Loucy (cell line): Measurements from ENCODE around the gene CBX4.

Experiments used
- H2AFZ ChIP-seq: fragments of 200-600 bp; sonication (generic); 2 replicates; pipeline ENCODE4 v1.6.0; 2016; ENCODE audit warnings: antibody characterized with exemption, mild to moderate bottlenecking, low read length, moderate library complexity
- H3F3A ChIP-seq: fragments of 200-600 bp; 2 replicates; pipeline ENCODE4 v1.6.0; 2016; ENCODE audit warnings: antibody characterized with exemption, low read depth, mild to moderate bottlenecking
- H3K27me3 ChIP-seq: fragments of 200-600 bp; sonication (generic); 2 replicates; pipeline ENCODE4 v1.6.1; 2014; ENCODE audit warnings: low read length, mild to moderate bottlenecking; ENCODE audit not compliant: insufficient read depth, poor library complexity, severe bottlenecking
- H3K36me3 ChIP-seq: fragments of 200-600 bp; sonication (generic); 2 replicates; pipeline ENCODE4 v1.6.1; 2016; ENCODE audit warnings: low read length; ENCODE audit not compliant: insufficient read depth
- H3K4me1 ChIP-seq: fragments of 200-600 bp; sonication (generic); 2 replicates; pipeline ENCODE4 v1.5.1; 2014; ENCODE audit warnings: low read length, mild to moderate bottlenecking; ENCODE audit not compliant: insufficient read depth, poor library complexity, severe bottlenecking
- H3K4me2 ChIP-seq: fragments of 200-600 bp; sonication (generic); 2 replicates; pipeline ENCODE4 v1.6.0; 2014; ENCODE audit warnings: antibody characterized with exemption, low read length, low read depth, mild to moderate bottlenecking; ENCODE audit not compliant: poor library complexity, severe bottlenecking
- H3K4me3 ChIP-seq: fragments of 200-600 bp; sonication (generic); 2 replicates; pipeline ENCODE4 v1.5.1; 2014; ENCODE audit warnings: low read length, mild to moderate bottlenecking, mixed read lengths; ENCODE audit not compliant: poor library complexity, severe bottlenecking
- H3K79me2 ChIP-seq: fragments of 200-600 bp; sonication (generic); 2 replicates; pipeline ENCODE4 v1.6.1; 2014; ENCODE audit warnings: low read length; ENCODE audit not compliant: insufficient read depth
- H3K9ac ChIP-seq: fragments of 200-600 bp; sonication (generic); 2 replicates; pipeline ENCODE4 v1.6.0; 2014; ENCODE audit warnings: mild to moderate bottlenecking, low read depth, low read length, moderate library complexity; ENCODE audit not compliant: poor library complexity, severe bottlenecking
- H3K9me2 ChIP-seq: fragments of 200-600 bp; sonication (generic); replicated peaks from 2 replicates; pipeline ENCODE4 v1.6.1; 2016; ENCODE audit warnings: low read depth, low read length, mixed read lengths
- H3K9me3 ChIP-seq: fragments of 200-600 bp; sonication (generic); 2 replicates; pipeline ENCODE4 v1.6.1; 2014; ENCODE audit warnings: mild to moderate bottlenecking, antibody characterized with exemption, low read length, low read depth; ENCODE audit not compliant: insufficient read depth
- H4K20me1 ChIP-seq: fragments of 200-600 bp; sonication (generic); 2 replicates; pipeline ENCODE4 v1.6.0; 2014; ENCODE audit warnings: antibody characterized with exemption, low read length, mild to moderate bottlenecking; ENCODE audit not compliant: insufficient read depth, poor library complexity, severe bottlenecking
- CTCF ChIP-seq: fragments of 200-600 bp; sonication (generic); conservative IDR thresholded peaks from 2 replicates; pipeline ENCODE4 v1.5.1; 2014; ENCODE audit warnings: mild to moderate bottlenecking, antibody characterized with exemption, low read length
- EZH2phosphoT487 ChIP-seq: fragments of 200-600 bp; IDR thresholded peaks from 2 replicates; pipeline ENCODE4 v1.6.1; 2018; ENCODE audit warnings: antibody characterized with exemption, mild to moderate bottlenecking, moderate library complexity, borderline replicate concordance

The CBX4 gene

GRCh38 chr17:79862771-79863440 is 23.7 kb upstream of the CBX4 start:
- Histone ChIP-seq H3K9me3 (no peaks in the 10 kb centered on the region), H3K27me3 (no peaks in the 10 kb centered on the region), H3K9me2 (no peaks in the 10 kb centered on the region), H3F3A (no peaks in the 10 kb centered on the region), H3K4me1 (no peaks in the 10 kb centered on the region), H3K79me2 (no peaks in the 10 kb centered on the region), H4K20me1 (no peaks in the 10 kb centered on the region), H2AFZ (no peak overlapping the region), H3K4me2 (no peak overlapping the region), H3K4me3 (no peak overlapping the region), H3K36me3 (no peaks in the 10 kb centered on the region), H3K9ac (no peak overlapping the region)
- no peak for TF ChIP-seq CTCF
- no peak for TF ChIP-seq EZH2phosphoT487

GRCh38 chr17:79862238-79862637 is 23.0 kb upstream of the CBX4 start:
- no peaks in the 10 kb centered on the region for H3K27me3 ChIP-seq
- TF ChIP-seq CTCF = no peak
- no peak for TF ChIP-seq EZH2phosphoT487
- no peaks in the 10 kb centered on the region for H3K36me3 ChIP-seq
- no peaks in the 10 kb centered on the region for H3K9me2 ChIP-seq
- no peaks in the 10 kb centered on the region for H4K20me1 ChIP-seq
- H3K4me1 ChIP-seq = no peaks in the 10 kb centered on the region
- no peak overlapping the region for H3K4me2 ChIP-seq
- no peaks in the 10 kb centered on the region for H3F3A ChIP-seq
- no peak overlapping the region for H3K9ac ChIP-seq
- H3K4me3 ChIP-seq = no peak overlapping the region
- H3K9me3 ChIP-seq = no peaks in the 10 kb centered on the region
- no peak overlapping the region; the same call in 1 of the 2 replicates for H2AFZ ChIP-seq
- no peaks in the 10 kb centered on the region for H3K79me2 ChIP-seq

GRCh38 chr17:79861413-79862216 is 22.4 kb upstream of the CBX4 start:
- Histone ChIP-seq H3K9me3 (no peaks in the 10 kb centered on the region), H3K9me2 (no peaks in the 10 kb centered on the region), H3K4me3 (no peak overlapping the region), H3K4me2 (no peak overlapping the region), H3K79me2 (no peaks in the 10 kb centered on the region), H3K36me3 (no peaks in the 10 kb centered on the region), H2AFZ (no peak overlapping the region; the same call in 1 of the 2 replicates), H3K9ac (no peak overlapping the region), H3K27me3 (no peaks in the 10 kb centered on the region), H4K20me1 (no peaks in the 10 kb centered on the region), H3F3A (no peaks in the 10 kb centered on the region), H3K4me1 (no peaks in the 10 kb centered on the region)
- TF ChIP-seq EZH2phosphoT487 = no peak
- no peak for TF ChIP-seq CTCF
